EL (cell line): ENCODE measurements around the gene MYO9A.
A peak's percentile ranks its signal among the peaks of the same experiment; 100 is the strongest.
"Not testable (repeated sequence)": the region's sequence is repeated elsewhere in the genome, so short reads cannot be mapped to it uniquely, and the experiment has no call there.

ENCODE experiments used
- DNase-seq: peaks from one replicate; pipeline ENCODE4 v3.0.0-alpha.2; 2016

The MYO9A gene

GRCh38 chr15:72086920-72087648 is 30.9 kb downstream of the MYO9A start:
- DNase-seq = no peak

DNA sequence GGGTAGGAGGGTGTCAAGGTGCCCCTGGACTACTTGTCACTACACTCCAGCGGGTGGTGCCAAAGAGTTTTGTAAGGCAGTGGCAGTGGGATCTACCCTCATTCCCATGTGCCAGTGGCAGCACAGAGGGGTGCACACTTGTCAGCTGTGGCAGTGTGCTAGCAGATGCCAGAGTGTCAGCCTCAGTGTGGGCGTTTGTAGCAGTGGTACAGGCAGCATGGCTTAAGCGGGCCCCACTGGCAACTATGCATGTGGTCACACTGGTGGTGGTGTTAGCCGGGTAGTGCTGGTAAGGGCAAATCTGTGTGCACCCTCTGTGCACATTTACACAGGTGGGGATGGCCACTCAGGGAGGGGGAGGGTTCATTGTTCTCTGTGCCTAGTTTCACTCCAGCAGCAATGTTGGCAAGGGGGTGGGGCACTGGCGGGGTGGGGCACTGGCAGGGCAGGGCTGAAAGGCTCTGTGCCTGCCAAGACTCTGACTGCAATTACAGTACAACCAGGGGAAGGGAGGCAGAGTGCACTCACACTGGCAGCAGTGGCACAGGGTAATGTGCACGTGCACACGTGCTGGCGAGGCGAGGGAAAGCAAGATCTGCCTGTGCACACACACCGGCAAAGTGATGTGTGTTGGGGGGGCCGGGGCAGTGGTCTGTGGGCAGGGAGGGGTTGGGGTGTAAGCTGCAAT is 31.8 kb downstream of the MYO9A start:
- no peak for DNase-seq

GRCh38 chr15:72082176-72082575 is 35.8 kb downstream of the MYO9A start:
- no peak for DNase-seq

GRCh38 chr15:72078887-72079286 is 39.1 kb downstream of the MYO9A start:
- no peak for DNase-seq

- DNase-seq = no peak
Observed at GRCh38 chr15:72077950-72078349, 40.0 kb downstream of the MYO9A start.

- DNase-seq = no peak
Observed at GRCh38 chr15:72074335-72075060, 43.5 kb downstream of the MYO9A start.

GRCh38 chr15:72071448-72071825 is 46.5 kb downstream of the MYO9A start:
- not testable (repeated sequence) for DNase-seq

GRCh38 chr15:72070817-72071447 is 47.0 kb downstream of the MYO9A start:
- no peak for DNase-seq

DNA sequence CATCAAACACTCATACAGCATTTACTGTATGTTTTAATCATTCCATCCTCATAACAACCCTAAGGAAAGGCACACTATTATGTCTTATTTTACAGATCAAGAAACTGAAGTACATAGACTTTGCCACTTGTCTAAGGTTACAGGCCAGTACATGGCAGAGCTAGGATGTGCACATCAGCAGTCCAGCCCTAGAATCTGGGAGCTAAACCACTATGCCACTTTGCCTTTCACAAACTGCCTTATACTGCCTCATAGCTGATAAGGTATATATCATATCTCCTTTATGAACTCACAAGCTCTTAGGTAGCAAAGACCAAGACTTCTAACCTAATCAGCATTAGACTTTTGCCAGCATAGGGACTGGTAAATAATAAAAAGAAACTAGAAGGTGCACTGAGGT is 49.1 kb downstream of the MYO9A start:
- no peak for DNase-seq

- DNase-seq = no peak
Observed at GRCh38 chr15:72065801-72066200, 52.1 kb downstream of the MYO9A start.

DNA sequence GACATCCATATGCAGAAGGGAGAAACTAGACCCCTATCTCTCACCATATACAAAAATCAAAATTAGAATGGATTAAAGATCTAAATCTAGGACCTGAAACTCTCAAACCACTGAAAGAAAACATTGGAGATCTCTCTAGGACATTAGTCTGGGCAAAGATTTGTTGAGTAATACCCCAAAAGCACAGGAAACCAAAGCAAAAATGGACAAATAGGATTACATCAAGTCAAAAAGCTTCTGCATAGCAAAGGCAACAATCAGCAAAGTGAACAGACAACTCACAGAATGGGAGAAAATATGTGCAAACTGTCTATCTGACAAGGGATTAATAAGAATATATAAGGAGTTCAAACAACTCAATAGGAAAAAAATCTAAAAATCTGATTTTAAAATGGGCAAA is 54.8 kb downstream of the MYO9A start:
- no peak for DNase-seq

GRCh38 chr15:72062319-72062718 is 55.6 kb downstream of the MYO9A start:
- DNase-seq = no peak

GRCh38 chr15:72060687-72061250 is 57.2 kb downstream of the MYO9A start:
- no peak for DNase-seq

GRCh38 chr15:72058585-72058984 is 59.4 kb downstream of the MYO9A start:
- no peak for DNase-seq

DNA sequence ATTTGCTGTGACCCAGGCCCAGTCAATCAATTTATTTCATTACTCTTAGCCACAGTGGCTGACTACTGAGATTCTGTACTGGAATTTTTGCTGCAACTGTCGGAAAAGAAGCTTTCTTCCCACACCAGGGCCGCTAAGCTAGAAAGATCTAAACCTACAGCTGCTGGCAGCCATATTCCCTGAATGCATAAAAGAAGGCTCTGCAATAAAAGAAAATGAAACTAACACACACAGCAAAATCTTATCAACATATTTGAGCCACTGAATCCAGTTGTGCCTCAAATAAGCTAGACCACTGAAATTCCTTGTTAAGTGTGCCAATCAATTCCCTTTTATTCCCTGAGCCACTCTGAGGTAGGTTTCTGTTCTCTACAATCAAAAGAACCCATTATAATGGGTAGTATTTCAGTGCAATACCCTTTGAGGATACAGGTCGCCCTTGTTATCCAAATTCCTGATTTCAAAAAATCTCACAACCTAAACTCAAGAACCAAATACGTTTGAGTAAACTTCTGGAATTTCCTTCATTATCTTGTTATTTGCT is 60.3 kb downstream of the MYO9A start:
- DNase-seq = no peak

DNA sequence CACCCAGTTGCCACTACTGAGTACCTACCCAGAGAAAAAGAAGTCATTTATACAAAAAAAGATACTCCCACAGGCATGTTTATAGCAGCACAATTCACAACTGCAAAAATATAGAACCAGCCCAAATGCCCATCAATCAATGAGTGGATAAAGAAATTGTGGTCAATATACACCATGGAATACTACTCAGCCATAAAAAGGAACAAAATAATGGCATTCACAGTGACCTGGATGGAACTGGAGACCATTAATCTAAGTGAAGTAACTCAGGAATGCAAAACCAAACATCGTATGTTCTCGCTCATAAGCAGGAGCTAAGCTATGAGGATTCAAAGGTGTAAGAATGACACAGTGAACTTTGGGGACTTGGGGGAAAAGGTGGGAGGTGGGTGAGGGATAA is 61.7 kb downstream of the MYO9A start:
- DNase-seq = not testable (repeated sequence)

- not testable (repeated sequence) for DNase-seq
Observed at GRCh38 chr15:72053297-72053696, 64.7 kb downstream of the MYO9A start.

- DNase-seq = no peak
Observed at GRCh38 chr15:72050700-72051099, 67.2 kb downstream of the MYO9A start.

GRCh38 chr15:72047020-72047419 is 70.9 kb downstream of the MYO9A start:
- DNase-seq = peak; percentile 26

- DNase-seq = no peak
Observed at GRCh38 chr15:72044956-72045355, 73.0 kb downstream of the MYO9A start.

DNA sequence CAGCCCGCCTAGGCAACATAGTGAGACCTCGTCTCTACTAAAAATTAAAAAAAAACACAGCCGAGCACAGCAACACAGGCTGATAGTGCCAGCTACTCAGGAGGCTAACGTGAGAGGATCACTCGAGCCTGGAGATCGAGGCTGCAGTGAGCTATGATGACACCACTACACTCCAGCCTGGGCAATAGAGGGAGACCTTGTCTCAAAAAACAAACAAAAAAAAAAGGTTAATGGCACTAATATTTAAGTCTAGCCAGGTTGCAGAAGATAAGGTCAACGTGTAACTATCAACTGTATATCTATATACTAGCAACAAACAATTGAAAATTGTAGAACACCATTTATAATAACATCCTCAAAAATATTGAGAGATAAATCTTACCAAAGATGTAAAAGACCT is 75.1 kb downstream of the MYO9A start:
- DNase-seq = no peak

DNA sequence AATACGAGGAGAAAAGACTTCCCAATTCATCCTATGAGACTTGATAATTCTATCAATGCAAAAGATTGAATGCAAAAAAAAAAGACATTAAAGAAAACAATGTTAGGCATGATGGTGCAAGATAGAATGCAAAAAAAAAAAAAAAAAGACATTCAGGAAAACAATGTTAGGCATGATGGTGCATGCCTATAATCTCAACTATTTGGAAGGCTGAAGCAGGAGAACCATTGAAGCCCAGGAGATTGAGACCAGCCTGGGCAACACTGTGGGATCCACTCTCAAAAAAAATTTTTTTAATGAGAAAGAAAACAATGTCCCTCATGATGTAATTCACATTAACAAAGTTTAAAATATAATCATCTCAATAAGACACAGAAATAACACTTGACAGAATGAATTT is 75.9 kb downstream of the MYO9A start:
- DNase-seq = no peak

DNA sequence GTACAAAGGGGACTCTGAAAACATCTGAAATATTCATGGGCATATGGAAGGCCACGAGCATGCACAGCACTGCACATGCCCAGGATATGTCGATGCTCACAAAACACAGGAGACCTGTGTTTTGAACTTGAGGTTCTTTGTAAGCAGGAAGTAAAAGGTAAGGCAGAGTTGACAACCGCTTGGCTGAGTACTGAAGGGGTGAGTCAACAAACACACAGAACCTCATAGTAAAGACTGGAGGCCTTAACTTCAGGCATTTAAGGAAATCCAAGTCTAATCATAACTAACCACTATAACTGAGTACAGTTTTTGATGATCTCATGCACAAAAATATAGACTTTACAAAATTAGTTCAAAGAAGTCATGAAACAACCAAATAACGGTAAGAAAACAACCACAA is 80.6 kb downstream of the MYO9A start:
- peak; percentile 9 for DNase-seq
